Common myeloid progenitor, CD34-positive (primary cell): ENCODE results near the gene DUSP1.

ENCODE experiments used
- CTCF ChIA-PET: fragments of 350-600 bp; sonication (Branson Sonifier 250); formaldehyde crosslinking; loops from one replicate; lab custom pipeline; 2021; ENCODE audit warnings: antibody characterized with exemption; lab: Charles Lee
- POLR2A ChIA-PET: fragments of 350-600 bp; sonication (Branson Sonifier 250); formaldehyde crosslinking; loops from one replicate; lab custom pipeline; 2021; ENCODE audit warnings: antibody characterized with exemption; lab: Charles Lee
- DNase-seq, 3 donors: peaks; one replicate each; pipeline versions ENCODE4 v3.0.0 to v3.0.0-alpha.2; 2013
- H3K27ac ChIP-seq, 2 experiments: 1 replicate in 1 of 2; 2 replicates in 1 of 2; pipeline ENCODE4 v1.7.0; 2013; ENCODE audit warnings: inconsistent platforms in 2 of 2, low read length in 2 of 2, mild to moderate bottlenecking in 2 of 2, low read depth in 1 of 2, moderate library complexity in 1 of 2; ENCODE audit not compliant: severe bottlenecking in 2 of 2, insufficient read depth in 1 of 2, poor library complexity in 1 of 2
- H3K27me3 ChIP-seq, 5 experiments: replicated peaks in 2 of 5; 1 replicate in 3 of 5; 2 replicates in 2 of 5; pipeline versions ENCODE4 v1.6.1 to v1.7.0; 2013; ENCODE audit warnings: low read length in 4 of 5, mild to moderate bottlenecking in 2 of 5, moderate library complexity in 2 of 5, inconsistent platforms in 1 of 5; ENCODE audit not compliant: insufficient read depth in 5 of 5, control insufficient read depth in 4 of 5
- H3K36me3 ChIP-seq, 4 experiments: 1 replicate in 2 of 4; 2 replicates in 2 of 4; pipeline versions ENCODE4 v1.6.1 to v1.7.0; 2013; ENCODE audit warnings: low read length in 3 of 4, control low read depth in 1 of 4, mild to moderate bottlenecking in 1 of 4; ENCODE audit not compliant: control insufficient read depth in 4 of 4, insufficient read depth in 4 of 4
- H3K4me1 ChIP-seq, 4 experiments: 1 replicate in 3 of 4; 2 replicates in 1 of 4; pipeline versions ENCODE4 v1.6.1 to v1.7.1; 2013; ENCODE audit warnings: low read length in 3 of 4, mild to moderate bottlenecking in 3 of 4, control low read depth in 1 of 4, inconsistent platforms in 1 of 4, moderate library complexity in 1 of 4; ENCODE audit not compliant: control insufficient read depth in 4 of 4, insufficient read depth in 4 of 4; ENCODE audit errors: control extremely low read depth in 1 of 4
- H3K4me3 ChIP-seq, 7 experiments: 1 replicate in 4 of 7; 2 replicates in 3 of 7; pipeline versions ENCODE4 v1.5.1 to v1.7.0; 2013; ENCODE audit warnings: mild to moderate bottlenecking in 7 of 7, low read length in 6 of 7, moderate library complexity in 6 of 7, inconsistent platforms in 2 of 7, low read depth in 2 of 7, control low read depth in 1 of 7; ENCODE audit not compliant: insufficient read depth in 4 of 7, control insufficient read depth in 1 of 7; ENCODE audit errors: extremely low read depth in 1 of 7
- H3K9me3 ChIP-seq, 5 experiments: 1 replicate in 4 of 5; 2 replicates in 1 of 5; pipeline versions ENCODE4 v1.6.1 to v1.7.1; 2013; ENCODE audit warnings: low read length in 4 of 5, mild to moderate bottlenecking in 2 of 5, inconsistent platforms in 1 of 5, low read depth in 1 of 5, moderate library complexity in 1 of 5; ENCODE audit not compliant: control insufficient read depth in 4 of 5, insufficient read depth in 2 of 5; ENCODE audit errors: control extremely low read depth in 1 of 5
- WGBS: methylation state at CpG from one replicate; pipeline ENCODE4 v1.1.5; 2013; ENCODE audit not compliant: insufficient coverage; 5-methylcytosine and 5-hydroxymethylcytosine counted together

Gene DUSP1

DNA sequence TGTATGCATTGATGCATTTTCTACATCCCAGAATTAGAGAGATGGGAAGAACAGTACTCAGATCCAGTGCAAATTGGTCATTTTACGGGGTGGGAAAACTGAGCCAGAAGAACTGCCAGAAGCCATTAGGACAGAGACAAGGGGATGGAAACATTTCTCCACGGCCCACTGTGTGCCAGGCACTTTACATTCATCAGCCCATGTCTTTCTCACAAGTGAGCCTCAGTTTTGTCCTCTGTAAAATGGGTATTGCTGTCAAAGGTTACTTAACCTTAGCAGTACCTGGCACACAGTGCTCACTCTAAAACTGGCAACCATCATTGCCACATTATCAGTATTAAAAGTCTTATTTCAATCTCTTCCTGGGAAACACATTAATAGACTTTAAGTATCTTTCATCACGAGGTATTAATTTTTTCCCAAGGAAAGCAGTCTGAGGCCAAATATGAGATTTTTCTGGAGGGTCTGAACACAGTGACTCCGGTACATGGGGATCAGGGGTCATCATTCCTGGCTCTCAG lies 5.2 kb downstream of the DUSP1 start:
- H3K27ac ChIP-seq: peak overlapping the region; percentile 56 to 97
- 76% methylated on average over 4 of the region's 4 CpGs for WGBS
- POLR2A ChIA-PET: interaction anchor here (0.6 to 1.8 kb wide), 4 partner anchors 11 to 73 kb away, joined by 3 to 5 read pairs (median 4); no protein-coding TSS in a partner anchor
- H3K4me1 ChIP-seq: peaks cover 12 to 59% (median 44%) of the 10 kb centered on the region in 4 experiments
- peak overlapping the region in 3 of 7 experiments; percentile 7 to 94 (median 43) for H3K4me3 ChIP-seq
- H3K27me3 ChIP-seq: no peaks in the 10 kb centered on the region
- CTCF ChIA-PET: interaction anchor here (0.6 to 2.2 kb wide), 11 partner anchors 10 to 199 kb away, joined by 3 to 18 read pairs (median 4); no protein-coding TSS in a partner anchor
- peaks cover 0 to 1% (median 0%) of the 10 kb centered on the region in 5 experiments for H3K9me3 ChIP-seq
- peaks cover 5 to 31% (median 22%) of the 10 kb centered on the region in 4 experiments for H3K36me3 ChIP-seq
- peak in 2 of 3 donors; percentile 73 to 74 for DNase-seq

DNA sequence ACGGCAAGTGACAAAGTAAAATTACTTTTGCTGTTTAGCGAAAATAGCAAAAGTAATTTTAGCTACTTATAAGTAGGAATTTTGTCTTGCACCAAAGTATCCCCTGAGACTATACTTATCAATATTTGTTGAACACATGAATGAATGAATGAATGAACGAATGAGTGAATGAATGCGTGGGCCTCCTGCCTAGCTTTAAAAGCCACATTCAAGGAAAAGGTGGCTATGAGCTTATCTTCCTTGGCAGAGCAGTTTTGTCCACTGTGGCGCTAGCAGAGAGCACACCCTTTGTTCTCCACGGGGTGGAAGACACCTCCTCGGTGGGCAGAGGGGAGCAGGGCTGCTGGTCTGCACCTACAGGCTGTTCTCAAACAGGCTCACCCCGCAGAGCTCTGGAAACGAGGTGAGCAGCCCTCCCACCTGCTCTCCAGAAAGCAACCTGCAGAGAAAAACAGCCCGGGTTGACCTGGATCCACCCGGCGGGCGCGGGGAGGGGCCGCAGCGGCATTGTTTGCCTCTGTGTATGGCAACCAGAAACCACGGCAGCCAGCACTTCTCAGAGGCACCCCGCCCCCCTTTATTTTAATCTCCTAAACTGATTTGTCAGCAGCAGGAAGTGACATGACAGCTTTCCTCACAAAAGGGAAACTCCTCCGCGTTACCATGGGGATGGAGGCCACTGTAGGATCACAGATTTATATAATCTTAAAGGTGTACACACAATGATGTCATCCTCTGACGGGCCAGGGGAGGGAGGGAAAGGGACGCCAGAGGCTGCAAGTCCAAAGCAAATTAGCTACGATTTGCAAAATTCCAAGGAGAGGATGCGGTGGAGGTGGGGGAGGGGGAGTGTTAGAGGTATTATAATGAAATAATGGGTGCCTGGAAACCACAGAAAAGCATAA lies 5.9 kb downstream of the DUSP1 start:
- WGBS: 0% methylated on average over 18 of the region's 24 CpGs
- Histone ChIP-seq H3K36me3 (peaks cover 5 to 26% (median 20%) of the 10 kb centered on the region in 4 experiments), H3K4me3 (peak overlapping the region in 6 of 7 experiments; percentile 27 to 94 (median 68)), H3K4me1 (peaks cover 12 to 59% (median 40%) of the 10 kb centered on the region in 4 experiments), H3K9me3 (peaks cover 0 to 5% (median 0%) of the 10 kb centered on the region in 5 experiments), H3K27me3 (no peaks in the 10 kb centered on the region), H3K27ac (peak overlapping the region; percentile 93 to 97)
- peak; percentile 100 for DNase-seq
- ChIA-PET POLR2A (interaction anchor here (0.6 to 1.8 kb wide), 8 partner anchors 7 to 112 kb away, joined by 3 to 5 read pairs (median 3); no protein-coding TSS in a partner anchor), CTCF (interaction anchor here (0.6 to 3.8 kb wide), 12 partner anchors 10 to 199 kb away, joined by 3 to 18 read pairs (median 6); no protein-coding TSS in a partner anchor)

DNA sequence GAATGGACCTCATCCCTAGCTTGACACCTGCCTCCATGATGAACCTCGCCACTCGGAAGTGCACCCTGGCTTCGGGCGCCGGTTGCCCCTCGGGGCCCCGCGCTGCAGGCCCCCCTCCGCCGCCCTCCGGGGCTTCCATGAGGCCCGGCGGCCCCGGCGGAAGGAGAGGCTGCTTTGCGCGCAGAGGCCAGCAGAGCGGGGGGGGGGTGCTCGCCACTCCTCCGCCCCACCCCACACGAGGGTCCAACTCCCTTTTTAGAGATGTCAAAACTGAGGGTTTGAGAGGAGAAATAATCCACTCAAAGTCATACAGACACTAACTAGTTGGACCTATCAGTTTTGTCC lies 7.9 kb downstream of the DUSP1 start:
- no peaks in the 10 kb centered on the region for H3K27me3 ChIP-seq
- H3K4me1 ChIP-seq: peaks cover 4 to 38% (median 28%) of the 10 kb centered on the region in 4 experiments
- CTCF ChIA-PET: interaction anchor here (3.8 kb wide), 1 partner anchor 11 kb away, joined by 11 read pairs; no protein-coding TSS in a partner anchor
- DNase-seq: no peak
- H3K4me3 ChIP-seq: no peak overlapping the region
- no peak overlapping the region for H3K27ac ChIP-seq
- over 99% methylated on average over 16 of the region's 21 CpGs for WGBS
- POLR2A ChIA-PET: no interaction called here
- H3K36me3 ChIP-seq: peaks cover 0 to 6% (median 3%) of the 10 kb centered on the region in 4 experiments
- H3K9me3 ChIP-seq: peaks cover 0 to 9% (median 0%) of the 10 kb centered on the region in 5 experiments

DNA sequence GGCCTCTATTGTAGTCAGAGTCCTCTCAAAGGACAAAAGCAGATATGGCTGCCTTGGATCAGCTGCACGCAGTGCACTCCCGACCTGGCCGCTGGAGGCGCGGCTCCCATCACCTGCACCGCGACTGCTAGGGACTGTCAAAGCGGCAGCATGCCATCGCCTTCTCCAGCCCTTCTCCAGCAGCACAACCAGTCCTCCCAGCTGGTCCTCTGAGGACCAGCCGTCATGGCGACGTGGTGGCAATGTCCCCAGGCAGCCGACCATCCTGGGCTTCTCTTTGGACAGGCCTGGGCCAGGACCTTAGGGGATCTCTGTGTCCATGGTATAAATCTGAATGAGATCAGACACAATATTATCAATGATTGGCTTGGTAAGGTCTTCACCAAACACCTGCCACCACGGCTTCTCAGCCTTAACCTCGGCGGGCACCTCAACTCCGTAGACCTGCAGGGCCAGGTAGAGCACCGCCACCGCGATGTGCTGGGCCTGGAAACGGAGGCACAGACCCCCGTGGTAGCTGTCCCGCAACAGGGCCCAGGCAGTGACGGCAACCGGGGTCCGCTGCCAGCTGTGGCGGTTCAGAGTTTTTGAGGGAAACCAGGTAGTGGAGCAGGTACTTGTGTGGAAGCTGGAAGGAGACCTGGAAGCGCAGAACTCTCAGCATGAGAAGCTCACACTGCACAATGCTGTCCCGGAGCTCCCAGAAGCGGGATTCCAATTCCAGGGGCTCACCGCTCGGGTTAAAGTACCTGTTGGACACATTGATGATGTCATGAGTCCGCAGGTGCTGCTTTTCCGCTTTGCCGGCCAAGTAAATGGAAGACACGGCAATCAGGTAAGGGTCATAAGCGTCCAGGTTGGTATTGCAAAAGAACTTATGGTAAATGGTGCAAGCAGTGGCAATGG lies 8.5 kb downstream of the DUSP1 start:
- H3K27me3 ChIP-seq: no peaks in the 10 kb centered on the region
- POLR2A ChIA-PET: interaction anchor here (2.8 kb wide), 1 partner anchor 8 kb away, joined by 9 read pairs; the partner anchor contains the start of gene DUSP1
- CTCF ChIA-PET: interaction anchor here (1.2 to 3.8 kb wide), 3 partner anchors 10 to 170 kb away, joined by 3 to 11 read pairs (median 5); no protein-coding TSS in a partner anchor
- H3K36me3 ChIP-seq: peaks cover 0 to 1% (median 0%) of the 10 kb centered on the region in 4 experiments
- H3K4me1 ChIP-seq: peaks cover 4 to 33% (median 27%) of the 10 kb centered on the region in 4 experiments
- 97% methylated on average over 25 of the region's 37 CpGs for WGBS
- peaks cover 0 to 9% (median 0%) of the 10 kb centered on the region in 5 experiments for H3K9me3 ChIP-seq
- DNase-seq: no peak
- H3K4me3 ChIP-seq: no peak overlapping the region
- no peak overlapping the region for H3K27ac ChIP-seq

DNA sequence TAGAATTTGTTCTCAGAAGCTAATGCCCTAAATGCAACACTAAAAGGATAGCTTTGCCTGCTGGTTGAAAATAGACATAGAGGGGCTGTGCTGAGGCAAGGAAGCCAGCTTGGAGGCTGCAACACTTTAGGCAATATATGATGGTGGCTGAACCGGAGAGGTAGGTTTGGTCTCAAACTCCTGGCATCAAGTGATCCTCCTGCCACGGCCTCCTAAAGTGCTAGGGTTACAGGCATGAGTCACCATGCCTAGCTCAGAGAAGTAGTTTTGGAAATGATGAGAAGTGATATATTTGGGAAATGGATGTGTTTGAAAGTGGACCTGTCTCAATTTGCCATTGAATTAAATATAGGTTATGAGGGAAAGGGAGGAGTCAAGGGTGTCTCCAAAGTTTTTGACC lies 10.0 kb downstream of the DUSP1 start:
- H3K36me3 ChIP-seq: no peaks in the 10 kb centered on the region
- no peak overlapping the region for H3K4me3 ChIP-seq
- no peaks in the 10 kb centered on the region for H3K27me3 ChIP-seq
- peaks cover 4 to 22% (median 17%) of the 10 kb centered on the region in 4 experiments for H3K4me1 ChIP-seq
- H3K27ac ChIP-seq: no peak overlapping the region
- peaks cover 0 to 9% (median 0%) of the 10 kb centered on the region in 5 experiments for H3K9me3 ChIP-seq
- ChIA-PET CTCF (interaction anchor here (0.7 to 1.3 kb wide), 5 partner anchors 9 to 114 kb away, joined by 3 to 4 read pairs (median 3); no protein-coding TSS in a partner anchor), POLR2A (interaction anchor here (2.8 kb wide), 1 partner anchor 10 kb away, joined by 9 read pairs; the partner anchor contains the start of gene DUSP1)
- 100% methylated on average over 2 of the region's 2 CpGs for WGBS
- DNase-seq: no peak

DNA sequence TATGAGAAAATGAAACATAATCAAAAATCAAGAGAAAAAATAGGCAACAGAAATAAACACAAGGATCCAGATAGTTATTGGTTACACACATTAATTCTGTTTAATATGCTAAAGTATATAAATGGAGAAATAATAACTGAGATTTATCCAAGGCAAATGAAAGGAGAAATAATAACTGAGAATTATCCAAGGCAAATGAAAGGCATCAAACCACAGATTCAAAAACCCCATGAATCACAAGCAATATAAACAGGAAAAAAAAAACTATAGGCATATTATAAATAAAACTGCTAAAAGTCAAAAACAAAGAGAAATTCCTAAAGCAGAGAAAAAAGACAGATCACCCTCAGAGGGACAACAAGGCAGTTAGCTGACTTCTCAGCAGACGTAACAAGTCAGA lies 10.9 kb downstream of the DUSP1 start:
- no peak overlapping the region for H3K4me3 ChIP-seq
- WGBS: no CpG with 5 or more reads among the region's 1 CpG
- H3K9me3 ChIP-seq: peaks cover 0 to 9% (median 0%) of the 10 kb centered on the region in 5 experiments
- H3K36me3 ChIP-seq: no peaks in the 10 kb centered on the region
- no peak overlapping the region for H3K27ac ChIP-seq
- ChIA-PET CTCF (interaction anchor here (0.6 to 1.7 kb wide), 4 partner anchors 8 to 82 kb away, joined by 3 to 4 read pairs (median 3); no protein-coding TSS in a partner anchor), POLR2A (interaction anchor here (2.8 kb wide), 1 partner anchor 11 kb away, joined by 9 read pairs; the partner anchor contains the start of gene DUSP1)
- no peaks in the 10 kb centered on the region for H3K27me3 ChIP-seq
- DNase-seq: peak in 1 of 3 donors; percentile 17
- H3K4me1 ChIP-seq: peaks cover 4 to 16% (median 11%) of the 10 kb centered on the region in 4 experiments
